GM19372 (cell line): ENCODE measurements around the gene LZIC.
A peak's percentile ranks its signal among the peaks of the same experiment; 100 is the strongest.
"Not testable (repeated sequence)": the region's sequence is repeated elsewhere in the genome, so short reads cannot be mapped to it uniquely, and the experiment has no call there.

Source experiments
- ATAC-seq: cut with Tn5 transposase; IDR thresholded peaks from one replicate; pipeline ENCODE4 v1.9.1; 2021; ENCODE audit warnings: mild to moderate bottlenecking, low read depth, moderate library complexity; ENCODE audit not compliant: unreplicated experiment

Gene LZIC

GRCh38 chr1:9942939-9943788 is at the start of gene LZIC, which contains the start of gene NMNAT1:
Gene LZIC (minus strand): TSS chr1:9943391. CDS start chr1:9936619, 6,772 bp downstream.
Gene NMNAT1 (plus strand): TSS chr1:9943475. CDS start chr1:9972074, 28,599 bp downstream.
- ATAC-seq = peak; percentile 99

- no peak for ATAC-seq
These were observed 49.7 kb upstream of the LZIC start for GRCh38 chr1:9992910-9993309.

- ATAC-seq = no peak
These were observed 47.8 kb upstream of the LZIC start for GRCh38 chr1:9990944-9991343.

GRCh38 chr1:9989773-9990172 is 46.6 kb upstream of the LZIC start:
- no peak for ATAC-seq

GRCh38 chr1:9985001-9985400 is 41.8 kb upstream of the LZIC start:
- no peak for ATAC-seq

GRCh38 chr1:9984253-9984652 is 41.1 kb upstream of the LZIC start:
- no peak for ATAC-seq

GRCh38 chr1:9960706-9961562 is 17.7 kb upstream of the LZIC start:
- ATAC-seq = no peak

- no peak for ATAC-seq
These were observed 16.8 kb upstream of the LZIC start for GRCh38 chr1:9960011-9960410.

- no peak for ATAC-seq
These were observed 14.5 kb upstream of the LZIC start for GRCh38 chr1:9957726-9958125.

- ATAC-seq = no peak
These were observed 3.1 kb upstream of the LZIC start for GRCh38 chr1:9946315-9946714.

- ATAC-seq = no peak
These were observed 722 bp downstream of the LZIC start for GRCh38 chr1:9942399-9942938.

GRCh38 chr1:9929431-9930385 is 13.5 kb downstream of the LZIC start:
- no peak for ATAC-seq

GRCh38 chr1:9927259-9927658 is 15.9 kb downstream of the LZIC start:
- no peak for ATAC-seq

- ATAC-seq = no peak
These were observed 20.8 kb downstream of the LZIC start for GRCh38 chr1:9922342-9922741.

- ATAC-seq = no peak
These were observed 22.6 kb downstream of the LZIC start for GRCh38 chr1:9920606-9921005.

- no peak for ATAC-seq
These were observed 25.3 kb downstream of the LZIC start for GRCh38 chr1:9917901-9918300.

GRCh38 chr1:9917495-9917894 is 25.7 kb downstream of the LZIC start:
- not testable (repeated sequence) for ATAC-seq

- ATAC-seq = no peak
These were observed 26.7 kb downstream of the LZIC start for GRCh38 chr1:9916452-9916851.

- ATAC-seq = no peak
These were observed 28.6 kb downstream of the LZIC start for GRCh38 chr1:9914610-9914937.

- ATAC-seq = no peak
These were observed 30.8 kb downstream of the LZIC start for GRCh38 chr1:9912264-9912936.
